HUES64 (cell line): ENCODE measurements around the gene OGFOD3.

Experiments
- H3K27ac ChIP-seq: 2 replicates; pipeline ENCODE4 v1.7.0; 2013; ENCODE audit warnings: low read depth, low read length, inconsistent platforms
- H3K27me3 ChIP-seq: 2 replicates; pipeline ENCODE4 v1.6.1; 2013; ENCODE audit warnings: mild to moderate bottlenecking, low read length; ENCODE audit not compliant: insufficient read depth
- H3K36me3 ChIP-seq: 2 replicates; pipeline ENCODE4 v1.6.1; 2013; ENCODE audit warnings: mild to moderate bottlenecking, low read length; ENCODE audit not compliant: insufficient read depth
- H3K4me1 ChIP-seq: 2 replicates; pipeline ENCODE4 v1.6.1; 2013; ENCODE audit warnings: mild to moderate bottlenecking, low read length, moderate library complexity; ENCODE audit not compliant: insufficient read depth
- H3K4me3 ChIP-seq: 2 replicates; pipeline ENCODE4 v1.5.1; 2013; ENCODE audit warnings: mild to moderate bottlenecking, low read length, moderate library complexity
- H3K9ac ChIP-seq: 2 replicates; pipeline ENCODE4 v1.6.1; 2013; ENCODE audit warnings: mild to moderate bottlenecking, low read depth, low read length
- H3K9me3 ChIP-seq: 2 replicates; pipeline ENCODE4 v1.6.1; 2013; ENCODE audit warnings: low read depth, low read length; ENCODE audit not compliant: insufficient read depth
- WGBS: fragments of 150-250, 120-280 bp; methylation state at CpG from one replicate; pipeline ENCODE4 v1.1.7; 2013; ENCODE audit warnings: missing lambda C conversion rate; 5-methylcytosine and 5-hydroxymethylcytosine counted together

OGFOD3 gene

GRCh38 chr17:82439829-82440365 is 21.5 kb upstream of the OGFOD3 start:
- no peak overlapping the region for H3K9ac ChIP-seq
- WGBS = 94% methylated on average over 34 of the region's 34 CpGs
- H3K9me3 ChIP-seq = no peaks in the 10 kb centered on the region
- H3K27me3 ChIP-seq = no peaks in the 10 kb centered on the region
- no peak overlapping the region for H3K27ac ChIP-seq
- peaks cover 31% of the 10 kb centered on the region; the same call in 1 of the 2 replicates for H3K36me3 ChIP-seq
- 0 out of 2 replicates have a peak, but pooled peaks cover 7% of the 10 kb centered on the region for H3K4me1 ChIP-seq
- no peak overlapping the region for H3K4me3 ChIP-seq

- peaks cover 25% of the 10 kb centered on the region; the same call in 1 of the 2 replicates for H3K36me3 ChIP-seq
- H3K4me1 ChIP-seq = 0 out of 2 replicates have a peak, but pooled peaks cover 7% of the 10 kb centered on the region
- H3K9me3 ChIP-seq = no peaks in the 10 kb centered on the region
- H3K27me3 ChIP-seq = no peaks in the 10 kb centered on the region
- no peak overlapping the region for H3K27ac ChIP-seq
- no peak overlapping the region for H3K9ac ChIP-seq
- 93% methylated on average over 29 of the region's 29 CpGs for WGBS
- H3K4me3 ChIP-seq = no peak overlapping the region
Observed at GRCh38 chr17:82439194-82439828, 20.9 kb upstream of the OGFOD3 start.

GRCh38 chr17:82438401-82439193 is 20.2 kb upstream of the OGFOD3 start:
- peaks cover 19% of the 10 kb centered on the region; the same call in 1 of the 2 replicates for H3K36me3 ChIP-seq

GRCh38 chr17:82437325-82437668 is 18.9 kb upstream of the OGFOD3 start:
- Histone ChIP-seq H3K36me3 (0 out of 2 replicates have a peak, but pooled peaks cover 7% of the 10 kb centered on the region), H3K9ac (no peak overlapping the region), H3K27me3 (no peaks in the 10 kb centered on the region), H3K27ac (no peak overlapping the region), H3K4me1 (0 out of 2 replicates have a peak, but pooled peaks cover 7% of the 10 kb centered on the region), H3K9me3 (no peaks in the 10 kb centered on the region), H3K4me3 (no peak overlapping the region)
- 92% methylated on average over 18 of the region's 18 CpGs for WGBS

More at GRCh38 chr17:82438401-82439193, 20.2 kb upstream of the OGFOD3 start:
- no peaks in the 10 kb centered on the region for H3K9me3 ChIP-seq
- no peak overlapping the region for H3K4me3 ChIP-seq
- no peak overlapping the region for H3K9ac ChIP-seq
- no peak overlapping the region for H3K27ac ChIP-seq
- H3K27me3 ChIP-seq = no peaks in the 10 kb centered on the region
- WGBS = 92% methylated on average over 26 of the region's 26 CpGs
- 0 out of 2 replicates have a peak, but pooled peaks cover 7% of the 10 kb centered on the region for H3K4me1 ChIP-seq

GRCh38 chr17:82436601-82437324 is 18.4 kb upstream of the OGFOD3 start:
- WGBS = 94% methylated on average over 36 of the region's 36 CpGs
- 0 out of 2 replicates have a peak, but pooled peaks cover 7% of the 10 kb centered on the region for H3K4me1 ChIP-seq
- no peak overlapping the region for H3K9ac ChIP-seq
- H3K27ac ChIP-seq = no peak overlapping the region
- H3K9me3 ChIP-seq = no peaks in the 10 kb centered on the region
- H3K4me3 ChIP-seq = no peak overlapping the region
- no peaks in the 10 kb centered on the region for H3K27me3 ChIP-seq
- 0 out of 2 replicates have a peak, but pooled peaks cover 2% of the 10 kb centered on the region for H3K36me3 ChIP-seq

- no peaks in the 10 kb centered on the region for H3K27me3 ChIP-seq
- WGBS = 84% methylated on average over 43 of the region's 43 CpGs
- H3K9ac ChIP-seq = no peak overlapping the region
- no peak overlapping the region for H3K27ac ChIP-seq
- no peak overlapping the region for H3K4me3 ChIP-seq
- H3K4me1 ChIP-seq = 0 out of 2 replicates have a peak, but pooled peaks cover 7% of the 10 kb centered on the region
- H3K36me3 ChIP-seq = no peaks in the 10 kb centered on the region
- no peaks in the 10 kb centered on the region for H3K9me3 ChIP-seq
Observed at GRCh38 chr17:82435601-82436583, 17.5 kb upstream of the OGFOD3 start.

GRCh38 chr17:82435103-82435502 is 16.7 kb upstream of the OGFOD3 start:
- Histone ChIP-seq H3K36me3 (no peaks in the 10 kb centered on the region), H3K4me3 (no peak overlapping the region), H3K4me1 (no peaks in the 10 kb centered on the region), H3K27me3 (no peaks in the 10 kb centered on the region), H3K9ac (no peak overlapping the region), H3K27ac (no peak overlapping the region), H3K9me3 (no peaks in the 10 kb centered on the region)
- WGBS = 77% methylated on average over 12 of the region's 12 CpGs

- Histone ChIP-seq H3K4me3 (no peak overlapping the region), H3K27me3 (no peaks in the 10 kb centered on the region), H3K27ac (no peak overlapping the region), H3K9ac (no peak overlapping the region), H3K9me3 (no peaks in the 10 kb centered on the region), H3K4me1 (no peaks in the 10 kb centered on the region), H3K36me3 (no peaks in the 10 kb centered on the region)
- WGBS = 71% methylated on average over 3 of the region's 3 CpGs
Observed at GRCh38 chr17:82434216-82434565, 15.8 kb upstream of the OGFOD3 start.

- Histone ChIP-seq H3K27ac (no peak overlapping the region), H3K4me1 (no peaks in the 10 kb centered on the region), H3K36me3 (no peaks in the 10 kb centered on the region), H3K4me3 (no peak overlapping the region), H3K27me3 (no peaks in the 10 kb centered on the region), H3K9me3 (no peaks in the 10 kb centered on the region), H3K9ac (no peak overlapping the region)
- 91% methylated on average over 32 of the region's 32 CpGs for WGBS
Observed at GRCh38 chr17:82433560-82434215, 15.3 kb upstream of the OGFOD3 start.

- no peak overlapping the region for H3K9ac ChIP-seq
- no peak overlapping the region for H3K27ac ChIP-seq
- WGBS = 95% methylated on average over 8 of the region's 8 CpGs
- no peaks in the 10 kb centered on the region for H3K27me3 ChIP-seq
- no peaks in the 10 kb centered on the region for H3K4me1 ChIP-seq
- no peaks in the 10 kb centered on the region for H3K9me3 ChIP-seq
- H3K4me3 ChIP-seq = no peak overlapping the region
- H3K36me3 ChIP-seq = no peaks in the 10 kb centered on the region
Observed at GRCh38 chr17:82432017-82432416, 13.6 kb upstream of the OGFOD3 start.
